ENCODE data around the gene CCNB3.

The CCNB3 gene

GRCh38 chrX:50375481-50376267 lies 171.1 kb downstream of the CCNB3 start:
- Histone ChIP-seq H3K4me1 (ENCODE audit: insufficient read depth, low read length) (no peaks in the 10 kb centered on the region), H3K27ac (ENCODE audit: low read depth, low read length) (no peak overlapping the region), H3K4me3 (ENCODE audit: low read length) (no peak overlapping the region), H3K9me3 (ENCODE audit: insufficient read depth, low read depth, low read length) (no peaks in the 10 kb centered on the region), H3K9ac (ENCODE audit: low read depth, low read length) (no peak overlapping the region), H3K36me3 (ENCODE audit: insufficient read depth, low read length) (no peaks in the 10 kb centered on the region), H3K27me3 (ENCODE audit: insufficient read depth, low read length) (no peaks in the 10 kb centered on the region)
- 97% methylated on average over 9 of the region's 9 CpGs for WGBS

- H3K9ac ChIP-seq (ENCODE audit: low read depth, low read length) = no peak overlapping the region
- no peaks in the 10 kb centered on the region for H3K4me1 ChIP-seq (ENCODE audit: insufficient read depth, low read length)
- no peaks in the 10 kb centered on the region for H3K27me3 ChIP-seq (ENCODE audit: insufficient read depth, low read length)
- H3K9me3 ChIP-seq (ENCODE audit: insufficient read depth, low read depth, low read length) = no peaks in the 10 kb centered on the region
- 91% methylated on average over 5 of the region's 5 CpGs for WGBS
- H3K27ac ChIP-seq (ENCODE audit: low read depth, low read length) = no peak overlapping the region
- no peaks in the 10 kb centered on the region for H3K36me3 ChIP-seq (ENCODE audit: insufficient read depth, low read length)
- H3K4me3 ChIP-seq (ENCODE audit: low read length) = no peak overlapping the region
Observed at GRCh38 chrX:50381729-50382415, 177.3 kb downstream of the CCNB3 start.

- Histone ChIP-seq H3K9me3 (ENCODE audit: insufficient read depth, low read depth, low read length) (no peaks in the 10 kb centered on the region), H3K27me3 (ENCODE audit: insufficient read depth, low read length) (no peaks in the 10 kb centered on the region), H3K4me1 (ENCODE audit: insufficient read depth, low read length) (no peaks in the 10 kb centered on the region), H3K4me3 (ENCODE audit: low read length) (no peak overlapping the region), H3K27ac (ENCODE audit: low read depth, low read length) (no peak overlapping the region), H3K36me3 (ENCODE audit: insufficient read depth, low read length) (no peaks in the 10 kb centered on the region), H3K9ac (ENCODE audit: low read depth, low read length) (no peak overlapping the region)
- WGBS = 92% methylated on average over 1 of the region's 2 CpGs
Observed at GRCh38 chrX:50386520-50386919, 182.0 kb downstream of the CCNB3 start.

- 92% methylated on average over 2 of the region's 2 CpGs for WGBS
- Histone ChIP-seq H3K9ac (ENCODE audit: low read depth, low read length) (no peak overlapping the region), H3K36me3 (ENCODE audit: insufficient read depth, low read length) (no peaks in the 10 kb centered on the region), H3K4me3 (ENCODE audit: low read length) (no peak overlapping the region), H3K27ac (ENCODE audit: low read depth, low read length) (no peak overlapping the region), H3K9me3 (ENCODE audit: insufficient read depth, low read depth, low read length) (no peaks in the 10 kb centered on the region), H3K27me3 (ENCODE audit: insufficient read depth, low read length) (no peaks in the 10 kb centered on the region), H3K4me1 (ENCODE audit: insufficient read depth, low read length) (no peaks in the 10 kb centered on the region)
Observed at GRCh38 chrX:50393902-50394301, 189.3 kb downstream of the CCNB3 start.

All from HUES64 (cell line).